CMK (cell line): ENCODE measurements around the gene HOXB4.

Experiments used
- DNase-seq: peaks from one replicate; pipeline ENCODE4 v3.0.0-alpha.2; 2010; ENCODE audit warnings: low read depth

Gene HOXB4

DNA sequence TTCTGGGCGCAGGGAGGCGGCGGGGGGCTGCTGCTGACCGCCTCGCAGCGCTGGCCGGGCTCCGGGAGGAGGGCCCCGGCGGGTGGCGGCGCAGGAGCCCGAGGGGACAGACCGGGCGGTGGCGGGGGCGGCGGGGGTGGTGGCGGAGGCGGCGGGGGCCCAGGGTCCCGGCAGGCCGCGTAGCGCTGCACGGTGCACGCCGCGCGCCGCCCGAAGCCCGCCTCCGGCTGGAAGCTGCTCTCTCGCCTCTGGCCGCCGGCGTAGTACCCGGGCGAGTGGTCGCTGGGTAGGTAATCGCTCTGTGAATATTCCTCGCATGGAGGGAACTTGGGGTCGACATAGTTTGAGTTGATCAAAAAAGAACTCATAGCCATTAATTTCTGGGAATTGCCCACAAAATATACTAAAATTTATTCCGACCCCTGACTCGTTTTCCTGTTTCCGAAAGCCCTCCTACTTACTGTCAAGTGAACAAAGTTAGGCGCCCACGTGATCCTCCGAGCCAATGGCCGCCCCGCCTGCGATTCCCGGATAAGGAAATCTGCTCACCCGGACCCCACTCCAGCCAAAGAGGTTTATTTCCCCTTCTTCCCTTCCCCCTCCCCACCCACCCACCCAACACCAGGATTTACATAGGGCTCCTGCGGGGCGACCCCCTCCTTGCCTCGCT is at the start of gene HOXB4:
TSS of gene HOXB4 (minus strand) at position 405 of the 670 bp plus-strand sequence. CDS start at position 374, 31 bp downstream.
- peak; percentile 81 for DNase-seq

DNA sequence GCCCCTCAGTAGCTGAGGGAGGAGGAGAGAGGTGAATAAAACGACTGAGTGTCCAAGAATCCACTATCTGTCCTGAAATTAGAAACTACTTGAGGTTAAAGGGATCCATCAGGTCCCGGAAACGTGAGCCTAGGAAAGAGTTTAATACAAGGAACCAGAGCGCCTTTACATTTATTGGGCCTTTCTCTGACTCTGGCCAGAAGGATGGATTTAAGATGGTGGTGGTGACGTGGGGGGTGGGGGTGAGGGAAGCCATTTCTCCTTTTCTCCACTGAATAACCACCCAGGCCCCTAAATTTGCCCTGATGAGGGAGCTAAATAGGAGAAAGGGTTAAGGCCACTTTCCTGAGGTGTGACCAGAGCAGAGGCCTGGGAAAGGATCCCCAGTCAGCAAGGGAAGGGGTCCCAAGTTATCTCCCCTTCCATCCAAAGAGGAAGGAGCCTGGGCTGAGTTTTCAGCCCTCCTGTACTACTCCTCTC is 49.0 kb upstream of the HOXB4 start:
- DNase-seq: no peak

DNA sequence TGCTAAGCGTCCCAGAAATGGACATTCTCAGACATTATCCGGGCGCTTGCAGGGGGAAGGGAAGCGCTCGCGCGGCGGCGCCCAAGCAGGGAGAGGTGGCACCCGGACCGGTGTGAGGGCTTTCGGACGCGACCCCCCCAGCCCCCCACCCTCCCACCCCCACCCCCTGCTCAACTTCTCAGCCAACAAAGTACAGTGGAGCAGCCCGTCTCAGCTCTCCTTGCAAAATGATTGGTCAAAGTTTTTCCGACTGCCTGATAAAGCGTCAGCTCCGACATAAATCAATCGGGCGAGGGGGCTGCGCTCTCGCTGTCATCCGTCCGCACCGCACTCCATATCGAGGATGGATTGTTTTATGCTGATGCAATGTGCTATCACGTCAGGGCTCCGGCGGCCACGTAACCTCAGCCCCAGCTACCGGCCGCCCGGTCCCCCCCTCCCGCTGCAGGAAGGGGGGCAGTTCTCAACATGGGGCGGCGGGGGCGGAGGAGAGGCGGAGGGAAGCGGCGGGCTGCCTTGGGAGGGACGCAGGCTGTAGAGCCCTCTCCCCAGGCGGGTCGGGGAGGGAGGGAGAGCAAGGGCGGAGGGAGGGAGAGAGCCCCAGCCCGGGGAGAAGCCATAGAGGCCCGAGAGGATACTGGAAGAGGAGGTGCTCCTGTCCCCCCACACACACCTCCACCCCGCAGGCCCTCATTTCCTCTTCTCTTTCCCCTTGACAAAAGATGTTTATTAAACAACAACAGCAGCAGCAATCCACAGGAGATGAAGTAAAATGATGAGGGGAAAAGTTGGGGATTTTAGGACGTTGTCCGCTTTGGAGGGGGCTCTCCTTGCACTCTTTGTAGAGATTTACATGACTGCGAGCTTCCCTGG is 48.3 kb upstream of the HOXB4 start, which contains the start of gene HOXB9:
TSS of gene HOXB9 (minus strand) at position 114 of the 873 bp plus-strand sequence. CDS start at position 25, 89 bp downstream.
- DNase-seq: no peak

DNA sequence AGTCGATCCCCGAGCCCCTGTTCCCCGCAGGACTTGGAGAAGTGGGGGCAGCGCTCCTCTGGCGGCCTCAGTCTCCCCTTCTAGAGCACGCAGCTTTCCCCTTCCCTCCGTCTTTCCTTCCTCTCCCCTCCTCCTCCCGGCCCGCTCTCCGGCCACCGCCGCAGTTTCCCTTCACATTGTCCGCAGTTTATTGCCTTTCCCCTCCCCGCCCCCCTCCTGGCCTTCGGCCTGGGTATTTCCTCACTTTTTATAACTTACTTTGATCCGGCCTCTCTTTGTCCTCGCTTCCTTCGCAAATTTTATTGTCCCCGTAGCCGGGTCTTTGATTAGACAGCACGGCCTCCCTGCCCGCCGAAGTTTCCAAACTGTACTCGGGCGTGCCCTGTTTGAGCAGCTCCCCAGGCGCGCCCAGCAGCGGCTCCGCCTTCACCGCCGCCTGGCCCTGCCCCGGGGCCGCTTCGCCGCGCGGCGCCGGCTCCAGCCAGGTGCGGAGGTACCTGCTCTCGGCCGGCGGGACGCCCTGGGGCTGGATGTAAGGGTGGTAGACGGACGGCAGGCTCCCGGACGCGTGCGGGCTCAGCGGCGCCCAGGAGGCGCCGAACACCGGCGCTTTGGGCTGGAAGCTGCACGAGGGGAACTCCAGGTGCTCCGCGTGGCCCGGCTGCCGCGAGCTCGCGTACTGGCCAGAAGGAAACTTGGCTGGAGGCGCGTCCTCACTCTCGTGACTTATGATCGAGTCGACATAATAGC is 47.5 kb upstream of the HOXB4 start:
- DNase-seq: no peak

DNA sequence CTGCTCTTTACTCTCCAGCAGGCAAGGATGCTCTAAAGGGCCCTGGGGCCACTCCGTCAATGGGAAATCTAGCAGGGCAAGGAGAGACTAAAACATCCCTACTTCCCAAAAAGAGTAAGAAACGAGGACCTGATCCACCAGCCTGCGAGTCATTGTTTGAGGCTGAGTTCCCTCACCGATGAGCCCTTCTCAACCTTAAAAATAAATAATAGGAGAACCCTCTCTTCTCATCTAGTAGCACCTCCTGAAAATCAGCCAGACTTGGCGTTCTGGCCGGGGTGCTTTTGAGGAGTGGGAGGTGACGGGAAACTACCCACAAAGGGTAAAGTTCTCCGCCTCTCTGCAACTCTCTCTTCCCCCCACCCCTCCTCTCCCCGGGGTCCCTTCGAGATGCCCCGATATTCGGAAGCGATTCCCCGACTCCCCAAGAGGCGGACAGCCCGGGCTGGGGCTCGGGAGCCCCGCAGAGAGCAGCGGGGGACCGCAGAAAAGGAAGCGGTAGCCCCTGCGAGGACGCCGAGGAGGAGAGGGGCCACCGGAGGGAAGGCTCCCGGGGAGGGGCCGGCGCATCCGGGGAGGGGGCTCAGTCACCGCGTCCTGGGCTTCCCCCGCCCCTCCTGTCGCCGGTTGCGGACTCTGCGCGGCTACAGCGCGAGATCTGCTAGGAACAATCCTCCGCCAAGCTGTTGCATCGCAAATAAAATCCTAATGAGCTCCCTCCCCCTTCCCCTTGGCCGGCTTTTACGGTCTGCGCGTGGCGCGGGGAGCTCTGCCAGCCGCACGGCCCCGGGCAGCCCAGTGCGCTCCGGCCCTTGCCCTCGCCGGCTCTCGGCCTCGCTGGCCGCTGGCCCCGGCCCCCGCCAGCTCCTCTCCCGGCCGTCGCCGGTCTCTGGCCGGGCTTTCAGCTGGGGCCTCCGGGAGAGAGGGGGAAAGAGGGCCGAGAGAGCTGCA is 46.7 kb upstream of the HOXB4 start:
- no peak for DNase-seq

DNA sequence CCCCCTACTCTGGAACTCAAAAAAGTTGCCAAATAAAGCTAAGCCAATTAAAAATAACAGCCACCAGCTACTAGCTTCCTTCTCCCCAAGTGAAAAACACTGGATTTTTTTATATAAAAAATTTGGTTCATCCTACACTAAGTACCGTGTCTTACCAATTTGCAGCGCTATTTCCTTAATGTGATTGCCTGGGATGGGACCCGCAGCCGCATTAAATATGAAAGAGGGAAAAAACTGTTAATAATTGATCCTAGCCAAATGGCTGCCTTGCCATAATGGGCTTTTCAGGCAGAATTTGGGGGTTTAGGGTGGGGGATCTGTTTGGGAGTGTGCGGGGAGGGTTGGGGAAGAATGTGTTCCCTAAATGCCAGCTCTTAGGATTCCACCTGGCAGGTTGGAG is 46.0 kb upstream of the HOXB4 start:
- DNase-seq: no peak

DNA sequence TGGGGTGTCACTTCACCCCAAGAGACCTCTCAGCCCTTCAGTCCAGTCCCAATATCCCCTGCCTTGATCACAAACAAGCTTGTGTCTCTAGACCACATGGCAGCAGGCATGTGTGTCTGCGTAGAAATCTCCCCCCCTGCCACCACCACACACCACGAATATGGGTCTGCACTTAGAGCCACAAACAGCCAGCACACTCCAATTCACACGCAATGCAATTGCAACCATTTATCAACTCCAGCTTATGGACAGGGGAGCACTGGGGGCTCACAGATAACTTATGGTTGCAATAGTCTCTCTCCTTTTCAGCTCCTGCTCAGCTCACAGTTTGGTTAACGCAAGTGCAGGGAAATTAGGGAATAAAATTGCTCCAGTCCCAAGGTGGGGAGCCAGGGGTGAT is 45.4 kb upstream of the HOXB4 start:
- no peak for DNase-seq

DNA sequence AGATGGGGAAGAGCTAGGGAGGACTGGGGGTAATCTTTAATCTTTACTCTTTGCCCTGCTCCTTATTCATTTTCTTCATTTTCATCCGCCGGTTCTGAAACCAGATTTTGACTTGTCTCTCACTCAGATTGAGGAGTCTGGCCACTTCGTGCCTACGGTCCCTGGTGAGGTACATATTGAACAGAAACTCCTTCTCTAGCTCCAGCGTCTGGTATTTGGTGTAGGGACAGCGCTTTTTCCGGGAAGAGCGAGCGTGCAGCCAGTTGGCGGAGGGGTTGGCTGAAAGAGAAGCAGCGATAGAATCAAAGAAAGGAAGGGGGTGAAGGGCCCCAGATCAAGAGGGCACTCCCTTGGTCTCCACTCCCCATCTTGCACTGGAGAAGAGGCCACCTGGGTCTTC is 44.7 kb upstream of the HOXB4 start:
- DNase-seq: no peak

DNA sequence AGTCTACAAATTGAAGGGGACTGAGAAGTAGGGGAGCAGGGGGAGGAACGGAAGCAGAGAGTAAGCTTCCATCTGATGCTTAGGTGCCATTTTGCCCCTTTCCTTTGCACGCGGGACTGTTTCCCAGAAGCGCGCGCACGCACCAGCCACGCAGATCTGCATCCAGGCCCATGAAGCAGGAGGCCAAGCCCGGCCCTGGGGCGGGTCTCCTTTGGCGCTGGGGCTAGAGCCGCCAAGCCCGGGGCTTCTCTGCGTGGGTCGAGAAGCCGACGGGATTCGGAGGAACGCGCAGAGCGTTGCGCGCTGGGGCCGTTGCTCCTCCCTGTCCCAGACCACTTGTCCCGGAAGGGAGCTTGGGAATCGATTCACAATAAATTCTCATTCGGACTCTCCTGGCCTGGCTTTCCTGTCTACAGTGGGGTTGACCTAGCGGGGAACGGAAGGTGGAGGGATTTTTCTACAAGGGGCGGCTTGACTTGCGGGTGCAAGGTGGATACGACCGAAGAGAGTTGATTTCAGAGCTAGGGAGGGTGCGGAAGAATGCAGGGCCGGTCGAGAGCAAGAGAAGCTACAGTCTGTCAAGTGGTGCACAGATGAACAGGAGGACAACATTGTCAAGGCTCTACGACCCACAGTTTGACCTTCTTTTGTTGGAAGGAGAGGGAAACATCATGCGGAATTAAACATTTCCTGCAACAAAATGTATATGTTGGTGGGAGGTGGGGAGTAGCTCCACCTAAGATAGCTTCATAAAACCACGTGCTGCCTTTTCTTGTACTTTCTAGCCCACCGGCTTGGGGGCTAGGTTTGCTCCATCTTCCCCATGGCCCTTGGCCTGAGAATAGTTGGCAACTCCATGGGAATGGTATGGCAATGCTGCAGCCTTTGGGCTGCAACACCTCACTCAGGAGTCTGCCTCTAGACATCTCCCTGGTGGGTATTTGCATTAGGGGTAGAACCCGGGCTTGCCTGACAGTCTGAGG is 43.6 kb upstream of the HOXB4 start:
- DNase-seq: no peak

DNA sequence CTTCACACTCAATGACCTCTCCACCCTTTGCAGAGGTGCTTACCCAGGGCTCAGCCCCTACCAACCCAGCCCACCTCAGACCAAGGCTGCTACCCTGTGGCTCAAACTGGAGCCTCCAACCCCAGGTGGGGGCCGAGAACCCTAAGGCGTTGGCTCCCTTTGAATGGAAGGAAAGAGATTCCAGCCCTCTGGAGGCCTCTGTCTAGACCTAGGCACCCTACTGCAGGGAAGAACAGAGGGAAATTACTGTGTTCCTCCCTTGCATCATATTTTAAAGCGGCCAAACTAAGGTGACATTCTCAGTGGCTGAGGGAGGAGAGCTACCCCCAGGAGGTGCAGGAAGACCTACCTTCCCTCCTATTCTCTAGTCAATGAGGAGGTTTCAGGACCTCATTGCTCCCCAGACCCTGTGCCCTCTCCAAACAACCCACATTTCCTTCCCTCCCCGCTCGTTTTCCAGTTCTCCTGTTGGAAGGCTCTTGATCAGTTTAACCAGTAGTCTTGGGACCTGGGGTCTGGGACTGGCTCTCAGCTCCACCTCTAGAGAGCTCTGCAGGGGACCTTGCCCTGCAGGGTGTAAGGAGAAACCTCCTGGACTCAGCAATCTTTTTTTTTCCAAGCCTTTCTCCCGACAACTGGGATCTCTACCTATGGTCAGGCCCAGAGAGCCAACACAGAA is 42.5 kb upstream of the HOXB4 start:
- DNase-seq: no peak

DNA sequence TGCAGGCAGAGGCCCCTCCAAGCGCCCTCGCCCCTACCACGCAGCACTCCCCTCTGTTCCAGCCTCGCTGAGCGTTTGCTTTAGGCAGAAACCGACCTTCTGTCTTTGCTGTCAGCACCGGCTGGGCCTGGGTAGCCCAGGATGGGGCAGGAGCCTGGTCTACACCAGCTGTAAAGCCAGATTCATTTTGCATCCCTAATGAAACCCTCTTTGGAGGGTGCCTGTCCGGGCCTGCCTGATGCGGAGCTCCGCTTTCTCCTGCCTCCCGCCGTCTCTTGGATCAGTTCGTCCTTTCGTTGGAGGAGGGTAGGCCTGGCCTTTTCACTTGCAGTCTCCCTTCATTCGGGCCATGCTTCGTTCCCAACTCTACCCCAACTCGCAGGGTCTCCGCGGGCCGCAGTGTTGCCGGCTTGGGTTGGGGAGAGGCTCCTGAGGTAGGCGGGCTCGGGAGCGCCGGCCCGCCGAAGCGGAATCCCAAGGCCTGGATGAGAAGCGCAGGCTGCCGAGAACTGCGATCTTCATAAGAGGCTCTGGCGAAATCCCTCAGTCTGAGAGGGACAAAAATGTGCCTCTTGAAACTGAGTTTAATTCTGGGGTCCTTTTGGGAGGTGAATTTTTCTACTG is 41.8 kb upstream of the HOXB4 start:
- no peak for DNase-seq

DNA sequence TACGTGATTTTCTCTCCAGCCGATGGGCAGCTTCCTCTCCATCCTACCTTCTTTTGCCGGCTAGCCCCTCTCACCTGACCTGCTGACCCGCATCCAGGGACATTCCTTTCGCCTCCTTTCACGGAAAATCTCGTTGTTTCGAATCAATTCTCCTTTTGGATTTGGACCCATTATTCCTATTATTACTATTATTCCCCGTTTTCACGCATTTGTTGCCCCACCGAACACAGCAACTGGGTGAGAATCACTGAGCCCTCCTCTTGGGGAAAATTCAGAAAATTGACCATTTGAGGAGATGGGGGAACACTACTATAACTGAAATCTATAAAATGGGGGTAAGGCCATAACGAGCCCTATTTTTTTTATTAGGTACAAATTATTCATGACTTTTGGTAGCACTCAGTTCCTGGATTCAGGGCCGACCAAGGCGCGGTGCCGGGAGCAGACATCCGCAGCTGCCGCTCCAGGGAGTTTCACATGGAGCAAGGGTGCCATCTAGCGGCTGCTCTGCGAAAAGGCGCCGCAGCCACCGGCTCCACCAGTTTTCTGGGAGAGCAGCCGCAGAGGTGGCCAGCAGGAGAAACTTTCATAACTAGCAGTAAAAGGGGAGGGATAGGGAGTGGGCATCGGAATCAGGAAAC is 40.2 kb upstream of the HOXB4 start:
- DNase-seq: peak; percentile 49

DNA sequence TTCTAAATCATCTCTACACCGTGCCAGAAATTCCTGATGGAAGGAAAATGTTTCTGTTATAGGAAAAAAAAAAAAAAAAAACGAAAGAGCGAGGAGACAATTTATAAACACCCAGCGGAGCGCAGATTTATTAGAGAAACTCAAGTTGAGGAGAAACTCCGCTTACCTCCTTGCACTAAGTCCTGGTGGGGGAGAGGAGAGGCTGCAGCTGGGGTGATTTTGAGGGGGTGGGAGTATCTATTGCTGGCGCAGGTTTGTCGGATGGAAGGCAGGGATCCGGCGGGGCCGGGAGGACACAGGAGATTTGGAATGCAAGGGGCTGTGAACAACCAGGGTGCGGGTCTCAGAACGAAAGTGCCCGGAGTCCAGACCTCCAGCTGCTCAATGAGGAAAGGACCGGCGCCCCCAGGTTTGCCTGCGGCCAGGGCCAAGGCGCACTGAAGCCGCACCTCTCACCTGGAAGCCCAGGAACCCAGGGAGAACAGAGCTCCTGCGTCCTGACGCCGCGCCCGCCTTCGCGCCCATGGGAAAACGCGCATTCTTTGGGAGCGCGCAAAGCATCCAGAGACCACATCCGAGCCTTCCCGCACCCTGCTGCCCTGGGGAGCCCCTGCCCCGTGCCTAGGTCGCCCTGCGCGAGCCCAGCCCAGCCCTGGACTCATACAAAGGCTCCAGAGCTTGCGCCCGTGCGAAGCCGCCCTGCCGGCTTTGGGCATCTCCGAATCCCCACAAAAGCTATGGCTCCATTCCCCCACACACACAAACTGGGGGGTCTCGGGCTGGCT is 39.5 kb upstream of the HOXB4 start:
- DNase-seq: no peak

DNA sequence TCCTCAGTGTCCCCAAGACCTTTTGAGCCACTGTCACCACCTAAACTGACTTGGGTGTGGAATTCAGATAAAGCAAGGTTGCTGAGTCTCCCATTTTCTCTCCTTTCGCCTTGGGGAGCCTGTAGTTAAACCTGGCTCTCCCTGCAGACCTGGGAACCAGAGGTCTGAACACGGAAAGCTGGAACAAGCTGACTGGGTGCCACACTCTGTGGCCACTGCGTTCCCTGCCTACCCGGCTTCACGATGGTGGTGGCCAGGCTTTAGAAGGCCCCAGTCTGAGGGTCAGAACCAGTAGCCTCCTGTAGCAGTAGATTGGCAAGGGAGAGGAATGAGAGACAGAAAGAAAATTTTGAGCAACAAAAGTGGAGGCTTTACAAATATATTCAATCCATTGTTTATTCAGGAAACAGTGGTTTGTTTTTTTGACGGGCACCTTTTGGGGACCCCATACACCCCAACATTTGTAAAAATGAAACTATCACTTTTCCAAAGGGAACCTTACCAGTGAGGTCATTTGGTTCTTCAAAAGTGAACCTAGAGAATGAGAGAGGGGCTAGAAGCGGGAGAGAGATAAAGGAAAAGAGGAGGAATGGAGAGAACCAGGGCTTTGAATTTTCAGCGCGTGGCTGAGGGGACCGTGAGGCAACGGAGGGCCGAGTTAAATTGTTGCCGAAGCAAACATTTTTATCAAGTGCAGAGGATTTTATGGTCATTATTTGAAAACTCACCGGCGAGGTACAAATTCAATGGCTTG is 38.7 kb upstream of the HOXB4 start:
- DNase-seq: no peak

DNA sequence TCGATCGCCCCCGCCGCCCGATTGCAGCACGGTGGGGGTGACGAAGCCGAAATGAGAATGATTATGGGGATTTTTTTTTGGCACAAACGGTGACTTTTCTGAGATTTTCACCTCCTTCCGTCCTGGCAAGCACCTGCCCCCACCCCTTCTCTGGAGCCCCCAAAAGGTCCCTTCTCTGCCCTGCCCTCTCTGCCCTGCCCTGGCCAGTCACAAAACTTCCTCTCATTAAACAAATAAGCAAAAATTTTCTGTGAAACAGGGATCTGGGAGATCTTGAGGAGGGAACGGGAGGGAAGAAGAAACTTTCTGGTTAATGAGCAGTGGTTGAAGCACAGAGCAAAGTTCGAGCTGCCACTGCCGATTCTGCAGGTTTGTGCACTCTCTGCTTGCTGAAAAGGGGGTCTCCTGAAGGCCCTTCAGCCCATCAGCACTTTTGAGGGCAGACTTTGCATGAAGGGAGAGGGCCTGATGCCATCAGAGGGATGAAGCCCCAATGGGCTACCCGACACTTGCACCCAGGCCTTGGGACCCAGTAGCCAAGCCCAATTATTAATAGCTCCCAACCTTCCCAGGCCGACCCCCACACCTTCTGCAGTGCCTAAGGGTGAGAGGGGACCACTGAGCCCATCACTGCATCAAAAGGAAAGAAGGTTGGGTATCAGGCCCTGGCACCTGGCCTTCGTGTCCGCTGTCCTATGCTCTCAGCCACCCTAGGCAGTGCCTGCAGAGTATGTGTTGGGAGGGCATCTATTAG is 38.0 kb upstream of the HOXB4 start:
- no peak for DNase-seq
